ENCODE data around the gene GZMH. TPM values are rescaled to one million over a fixed set of nuclear protein-coding genes. Genes with fewer than 3 reads are reported as not detected.

GZMH gene
- total RNA-seq, 2 experiments from 2014 or later = not detected

- ChIA-PET POLR2A (interaction anchor here (0.5 kb wide), 1 partner anchor 11 kb away, joined by 3 read pairs; no protein-coding TSS in a partner anchor), CTCF (ENCODE audit: unreplicated experiment) (no interaction called here)
- Histone ChIP-seq H3K27ac (ENCODE audit: low read depth, low read length, poor library complexity, severe bottlenecking) (no peak overlapping the region), H3K4me2 (ENCODE audit: low read length) (no peak overlapping the region), H3K36me3 (ENCODE audit: insufficient read depth, low read length) (no peaks in the 10 kb centered on the region), H3K4me3 (ENCODE audit: low read depth, low read length, poor library complexity, severe bottlenecking) (no peak overlapping the region), H3K9me3 (ENCODE audit: low read length) (0 out of 2 replicates have a peak, but pooled peaks cover 7% of the 10 kb centered on the region), H4K20me1 (ENCODE audit: insufficient read depth, low read length) (no peaks in the 10 kb centered on the region), H3K79me2 (ENCODE audit: insufficient read depth, low read depth, low read length) (no peaks in the 10 kb centered on the region), H3K4me1 (ENCODE audit: insufficient read depth, low read length, poor library complexity, severe bottlenecking) (no peaks in the 10 kb centered on the region), H2AFZ (ENCODE audit: low read length) (no peak overlapping the region), H3K9me2 (ENCODE audit: insufficient read depth, low read length) (no peaks in the 10 kb centered on the region)
- intact Hi-C loops (cut with micrococcal nuclease; ENCODE audit: unreplicated experiment) = no loop called here
- no peak for TF ChIP-seq EZH2phosphoT487 (IDR thresholded peaks at IDR 0.05; ENCODE audit: borderline replicate concordance, low read depth, low read length)
- TF ChIP-seq CTCF (conservative IDR thresholded peaks at IDR 0.05; ENCODE audit: low read length) = no peak
- no peak for DNase-seq (ENCODE audit: low spot score)
- BruUV-seq (replicated peaks) = no TSS peak
Measured at GRCh38 chr14:24563505-24563904, 46.0 kb downstream of the GZMH start.

GRCh38 chr14:24556756-24557155 is 52.7 kb downstream of the GZMH start:
- no peak overlapping the region for H3K27ac ChIP-seq (ENCODE audit: low read depth, low read length, poor library complexity, severe bottlenecking)
- no peaks in the 10 kb centered on the region for H3K9me2 ChIP-seq (ENCODE audit: insufficient read depth, low read length)
- no TSS peak for BruUV-seq (replicated peaks)
- H3K9me3 ChIP-seq (ENCODE audit: low read length) = no peaks in the 10 kb centered on the region
- TF ChIP-seq CTCF (conservative IDR thresholded peaks at IDR 0.05; ENCODE audit: low read length) (no peak), EZH2phosphoT487 (IDR thresholded peaks at IDR 0.05; ENCODE audit: borderline replicate concordance, low read depth, low read length) (no peak)
- intact Hi-C loops (cut with micrococcal nuclease; ENCODE audit: unreplicated experiment) = no loop called here
- H3K36me3 ChIP-seq (ENCODE audit: insufficient read depth, low read length) = no peaks in the 10 kb centered on the region
- H3K4me3 ChIP-seq (ENCODE audit: low read depth, low read length, poor library complexity, severe bottlenecking) = no peak overlapping the region
- no peak overlapping the region for H2AFZ ChIP-seq (ENCODE audit: low read length)
- H4K20me1 ChIP-seq (ENCODE audit: insufficient read depth, low read length) = no peaks in the 10 kb centered on the region
- ChIA-PET CTCF (ENCODE audit: unreplicated experiment) (no interaction called here), POLR2A (no interaction called here)
- H3K4me2 ChIP-seq (ENCODE audit: low read length) = no peak overlapping the region
- H3K79me2 ChIP-seq (ENCODE audit: insufficient read depth, low read depth, low read length) = no peaks in the 10 kb centered on the region
- no peak for DNase-seq (ENCODE audit: low spot score)
- H3K4me1 ChIP-seq (ENCODE audit: insufficient read depth, low read length, poor library complexity, severe bottlenecking) = no peaks in the 10 kb centered on the region

Other genes with a start within 250 kb of the GZMH start
- 72.2 and 94.7 TPM in 2 replicates for gene NFATC4, start 241.5 kb downstream of the GZMH start, total RNA-seq (2014; rRNA removed; shearing (Covaris generic))
- gene NFATC4, start 241.5 kb downstream of the GZMH start, total RNA-seq (2022) = 96.6 and 130 TPM in 2 replicates
- gene NYNRIN, start 210.7 kb downstream of the GZMH start, total RNA-seq (2014; rRNA removed; shearing (Covaris generic)) = 0.13 TPM in 2 replicates
- gene NYNRIN, start 210.7 kb downstream of the GZMH start, total RNA-seq (2022) = not detected in 2 replicates
- gene CBLN3, start 180.0 kb downstream of the GZMH start, total RNA-seq (2014; rRNA removed; shearing (Covaris generic)) = 1.2 and 2.0 TPM in 2 replicates
- gene CBLN3, start 180.0 kb downstream of the GZMH start, total RNA-seq (2022) = 6.7 and 7.9 TPM in 2 replicates
- gene KHNYN, start 179.7 kb downstream of the GZMH start, total RNA-seq (2014; rRNA removed; shearing (Covaris generic)) = 50.8 and 56.1 TPM in 2 replicates
- gene KHNYN, start 179.7 kb downstream of the GZMH start, total RNA-seq (2022) = 57.5 and 66.4 TPM in 2 replicates
- 51.4 and 54.0 TPM in 2 replicates for gene SDR39U1, start 166.9 kb downstream of the GZMH start, total RNA-seq (2014; rRNA removed; shearing (Covaris generic))
- gene SDR39U1, start 166.9 kb downstream of the GZMH start, total RNA-seq (2022) = 101 and 103 TPM in 2 replicates
- gene CMA1, start 101.4 kb downstream of the GZMH start, total RNA-seq (2014; rRNA removed; shearing (Covaris generic)) = not detected in 2 replicates
- not detected in 2 replicates for gene CMA1, start 101.4 kb downstream of the GZMH start, total RNA-seq (2022)
- gene CTSG, start 33.4 kb downstream of the GZMH start, total RNA-seq (2014; rRNA removed; shearing (Covaris generic)) = not detected in 2 replicates
- not detected in 2 replicates for gene CTSG, start 33.4 kb downstream of the GZMH start, total RNA-seq (2022)
- gene GZMB, start 24.5 kb upstream of the GZMH start, total RNA-seq (2014; rRNA removed; shearing (Covaris generic)) = not detected in 2 replicates
- not detected in 2 replicates for gene GZMB, start 24.5 kb upstream of the GZMH start, total RNA-seq (2022)